GM20000 (cell line): ENCODE results near the gene FREM1.

Source experiments
- DNase-seq: peaks from one replicate; pipeline ENCODE4 v3.0.0; 2012; ENCODE audit warnings: low spot score
- CTCF ChIP-seq: IDR thresholded peaks from 2 replicates; pipeline ENCODE4 v1.5.1; 2012; ENCODE audit warnings: mild to moderate bottlenecking, control low read depth; ENCODE audit errors: extremely low read depth, missing control alignments

The FREM1 gene

GRCh38 chr9:14687042-14687719 is 223.0 kb downstream of the FREM1 start:
- TF ChIP-seq CTCF: no peak
- DNase-seq: no peak

GRCh38 chr9:14686168-14686567 is 224.1 kb downstream of the FREM1 start:
- no peak for TF ChIP-seq CTCF
- DNase-seq: no peak
